HG03520 (cell line): ENCODE results near the gene PODNL1.
"Not testable (repeated sequence)": the region's sequence is repeated elsewhere in the genome, so short reads cannot be mapped to it uniquely, and the experiment has no call there.

ENCODE experiments used
- ATAC-seq: cut with Tn5 transposase; IDR thresholded peaks from one replicate; pipeline ENCODE4 v1.9.1; 2021; ENCODE audit warnings: mild to moderate bottlenecking, moderate library complexity; ENCODE audit not compliant: unreplicated experiment

PODNL1 gene

DNA sequence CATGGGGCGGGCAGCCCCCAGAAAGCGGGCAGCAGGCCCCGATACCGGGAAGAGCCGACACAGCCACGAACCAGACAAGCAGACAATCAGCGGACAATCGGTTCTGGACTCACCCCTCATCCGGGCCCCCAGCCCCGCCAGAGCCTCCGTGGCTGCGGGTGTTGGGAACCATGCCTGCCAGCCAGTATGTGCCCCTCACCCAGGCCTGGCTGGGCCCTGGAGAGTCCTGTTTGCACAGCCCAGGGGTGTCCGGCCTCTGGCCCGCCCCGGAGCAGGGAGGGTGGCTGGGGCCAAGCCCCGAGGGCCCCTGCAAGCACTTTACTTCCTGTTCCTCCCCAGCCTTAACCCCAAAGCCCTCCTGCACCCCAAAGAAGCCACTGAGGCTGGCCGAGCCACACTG is 7.8 kb downstream of the PODNL1 start:
- no peak for ATAC-seq

DNA sequence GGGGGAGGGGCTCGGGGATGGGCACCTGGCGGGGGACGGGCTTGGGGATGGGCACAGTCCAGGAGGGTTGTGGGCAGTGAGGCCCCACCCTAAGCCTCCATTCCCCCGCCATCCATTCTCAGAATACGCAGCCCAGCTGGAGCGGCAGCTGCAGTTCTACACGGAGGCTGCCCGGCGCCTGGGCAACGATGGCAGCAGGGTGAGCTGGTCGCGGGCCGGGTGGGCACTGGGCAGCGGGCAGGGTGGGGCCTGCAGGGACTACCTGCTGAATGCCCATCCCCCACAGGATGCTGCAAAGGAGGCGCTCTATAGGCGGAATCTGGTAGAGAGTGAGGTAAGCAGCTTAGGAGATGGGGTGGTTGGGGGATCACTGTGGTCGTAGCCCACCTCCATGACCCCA is 8.3 kb downstream of the PODNL1 start:
- ATAC-seq = no peak

DNA sequence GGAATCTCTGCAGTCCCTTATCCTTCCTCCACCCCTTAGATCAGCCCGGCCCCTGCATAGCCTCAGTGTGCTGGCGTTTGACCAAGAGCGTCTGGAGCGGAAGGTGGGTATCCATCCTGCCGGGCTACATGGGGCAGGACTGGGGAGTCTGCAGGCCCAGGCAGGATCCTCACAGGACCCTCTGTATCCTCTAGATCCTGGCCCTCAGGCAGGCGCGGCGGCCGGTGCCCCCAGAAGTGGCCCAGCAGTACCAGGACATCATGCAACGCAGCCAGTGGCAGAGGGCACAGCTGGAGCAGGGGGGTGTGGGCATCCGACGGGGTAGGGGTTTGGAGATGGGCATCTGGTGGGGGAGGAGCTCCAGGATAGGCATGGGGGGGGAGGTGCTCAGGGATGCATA is 8.9 kb downstream of the PODNL1 start:
- no peak for ATAC-seq

DNA sequence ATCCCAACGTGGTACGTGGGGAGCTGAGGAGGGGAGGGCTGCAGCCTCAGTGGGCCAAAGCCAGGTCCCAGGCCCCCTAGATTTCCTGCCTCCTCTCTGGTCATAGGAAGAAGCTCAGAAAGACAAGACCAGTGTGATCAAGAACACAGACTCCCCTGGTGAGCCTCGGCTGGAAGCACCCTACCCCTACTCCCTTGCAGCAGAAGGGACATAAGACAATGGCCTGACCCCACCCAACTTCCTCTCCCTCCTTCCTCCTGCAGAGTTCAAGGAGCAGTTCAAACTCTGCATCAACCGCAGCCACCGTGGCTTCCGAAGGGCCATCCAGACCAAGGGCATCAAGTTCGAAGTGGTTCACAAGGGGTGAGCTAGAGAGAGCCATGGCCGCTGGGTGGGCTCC is 11.5 kb downstream of the PODNL1 start:
- ATAC-seq = no peak

DNA sequence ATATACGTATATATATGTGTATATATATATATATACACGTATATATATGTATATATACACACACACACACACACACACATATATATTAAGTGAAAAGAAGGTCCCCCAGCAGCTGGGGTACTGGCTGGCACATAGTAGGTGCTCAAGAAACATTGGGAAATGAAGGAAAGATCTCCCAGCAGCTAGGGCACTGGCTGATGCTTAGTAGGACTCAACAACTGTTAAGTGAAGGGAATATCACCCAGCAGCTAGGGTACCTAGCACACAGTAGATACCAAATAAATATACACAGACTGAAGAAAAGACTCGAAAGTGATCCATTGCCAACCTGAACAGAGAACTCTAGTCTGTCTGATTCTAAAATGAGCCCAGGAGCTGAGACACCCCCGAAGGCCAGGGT is 12.2 kb downstream of the PODNL1 start:
- ATAC-seq = no peak

DNA sequence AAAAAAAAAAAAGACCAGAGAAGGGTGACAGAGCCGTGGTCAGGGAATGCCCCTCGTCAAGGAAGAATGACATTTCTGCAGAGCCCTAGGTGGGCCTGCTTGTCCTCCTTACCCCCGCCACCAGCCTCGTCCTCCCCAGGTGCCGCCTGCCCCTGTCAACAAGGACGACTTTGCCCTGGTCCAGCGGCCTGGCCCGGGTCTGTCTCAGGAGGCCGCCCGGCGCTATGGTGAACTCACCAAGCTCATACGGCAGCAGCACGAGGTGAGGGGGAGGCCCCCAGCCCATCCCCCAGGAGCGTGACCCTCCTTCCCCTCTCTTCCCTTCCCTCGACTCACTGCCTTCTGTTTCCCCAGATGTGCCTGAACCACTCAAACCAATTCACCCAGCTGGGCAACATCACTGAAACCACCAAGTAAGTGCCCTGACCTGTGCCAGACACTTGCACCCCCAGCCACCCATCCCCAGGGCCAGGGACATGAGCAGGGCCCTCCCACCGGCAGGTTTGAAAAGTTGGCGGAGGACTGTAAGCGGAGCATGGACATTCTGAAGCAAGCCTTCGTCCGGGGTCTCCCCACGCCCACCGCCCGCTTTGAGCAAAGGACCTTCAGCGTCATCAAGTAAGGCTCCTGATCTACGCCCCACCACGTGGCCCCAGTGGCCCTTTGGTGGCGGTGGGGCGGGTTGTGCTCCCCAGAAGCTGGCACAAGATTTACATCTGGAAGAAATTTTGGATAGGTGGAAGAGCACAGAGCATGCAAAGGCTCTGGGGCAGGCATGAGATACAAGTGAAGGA is 14.8 kb downstream of the PODNL1 start:
- ATAC-seq = no peak

DNA sequence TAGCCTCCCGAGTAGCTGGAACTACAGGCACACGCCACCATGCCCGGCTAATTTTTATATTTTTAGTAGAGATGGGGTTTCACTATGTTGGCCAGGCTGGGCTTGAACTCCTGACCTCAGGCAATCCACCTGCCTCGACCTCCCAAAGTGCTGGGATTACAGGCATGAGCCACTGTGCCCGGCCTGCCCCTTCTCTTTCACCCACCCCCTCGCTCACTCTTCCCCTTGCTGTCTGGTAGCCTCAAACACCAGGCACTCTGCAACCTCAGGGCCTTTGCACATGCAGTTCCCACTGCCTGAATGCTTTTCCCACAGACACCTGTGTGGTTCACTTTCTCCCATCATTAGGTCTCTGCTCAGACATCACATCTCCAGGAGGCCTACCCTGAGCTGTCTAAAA is 16.1 kb downstream of the PODNL1 start:
- not testable (repeated sequence) for ATAC-seq

DNA sequence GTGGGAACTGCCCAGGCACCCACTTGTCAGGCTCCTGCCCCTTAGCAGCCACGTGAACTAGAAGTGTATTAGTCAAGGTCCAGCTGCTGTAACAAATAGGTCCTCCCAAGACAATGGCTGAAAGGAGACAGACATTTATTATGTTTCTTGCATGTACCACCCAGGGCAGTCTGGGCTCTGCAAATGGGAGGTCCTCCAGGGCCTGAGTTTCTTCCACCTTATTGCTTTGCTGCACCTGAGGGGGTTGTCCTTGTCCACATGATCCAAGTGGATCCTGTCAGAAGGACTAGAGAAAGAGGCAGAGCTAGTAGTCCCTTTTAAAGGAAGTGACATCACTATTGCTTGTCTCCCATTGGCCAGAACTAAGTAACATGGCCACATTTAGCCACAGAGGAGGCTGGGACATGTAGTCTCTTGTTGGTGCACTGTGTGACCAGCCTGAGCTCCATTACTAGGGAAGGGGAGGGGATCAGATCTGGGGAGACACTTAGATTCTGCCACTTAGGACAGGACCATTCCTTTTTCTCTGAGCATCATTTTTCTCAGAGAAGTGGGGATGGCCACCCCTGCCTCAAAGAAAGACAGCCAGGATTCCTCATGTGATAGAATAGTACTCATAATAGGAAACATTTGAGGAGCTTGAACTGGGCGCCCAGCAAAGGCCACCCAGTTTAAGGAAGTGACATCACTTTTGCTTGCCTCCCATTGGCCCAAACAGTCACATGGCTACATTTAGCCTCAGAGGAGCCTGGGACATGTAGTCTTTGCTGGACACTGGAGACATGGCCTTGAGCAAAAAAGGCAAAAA is 17.1 kb downstream of the PODNL1 start:
- no peak for ATAC-seq

DNA sequence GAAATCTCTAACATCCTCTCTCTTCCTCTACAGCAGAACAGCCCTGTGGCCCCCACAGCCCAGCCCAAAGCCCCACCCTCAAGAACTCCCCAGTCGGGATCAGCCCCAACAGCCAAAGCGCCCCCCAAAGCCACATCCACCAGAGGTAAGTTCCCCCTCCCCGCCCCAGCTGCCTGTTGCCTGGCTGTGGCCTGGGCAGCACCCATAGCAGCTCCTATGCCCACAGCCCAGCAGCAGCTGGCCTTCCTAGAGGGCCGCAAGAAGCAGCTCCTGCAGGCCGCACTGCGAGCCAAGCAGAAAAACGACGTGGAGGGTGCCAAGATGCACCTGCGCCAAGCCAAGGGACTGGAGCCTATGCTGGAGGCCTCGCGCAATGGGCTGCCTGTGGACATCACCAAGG is 17.7 kb downstream of the PODNL1 start:
- ATAC-seq = no peak

DNA sequence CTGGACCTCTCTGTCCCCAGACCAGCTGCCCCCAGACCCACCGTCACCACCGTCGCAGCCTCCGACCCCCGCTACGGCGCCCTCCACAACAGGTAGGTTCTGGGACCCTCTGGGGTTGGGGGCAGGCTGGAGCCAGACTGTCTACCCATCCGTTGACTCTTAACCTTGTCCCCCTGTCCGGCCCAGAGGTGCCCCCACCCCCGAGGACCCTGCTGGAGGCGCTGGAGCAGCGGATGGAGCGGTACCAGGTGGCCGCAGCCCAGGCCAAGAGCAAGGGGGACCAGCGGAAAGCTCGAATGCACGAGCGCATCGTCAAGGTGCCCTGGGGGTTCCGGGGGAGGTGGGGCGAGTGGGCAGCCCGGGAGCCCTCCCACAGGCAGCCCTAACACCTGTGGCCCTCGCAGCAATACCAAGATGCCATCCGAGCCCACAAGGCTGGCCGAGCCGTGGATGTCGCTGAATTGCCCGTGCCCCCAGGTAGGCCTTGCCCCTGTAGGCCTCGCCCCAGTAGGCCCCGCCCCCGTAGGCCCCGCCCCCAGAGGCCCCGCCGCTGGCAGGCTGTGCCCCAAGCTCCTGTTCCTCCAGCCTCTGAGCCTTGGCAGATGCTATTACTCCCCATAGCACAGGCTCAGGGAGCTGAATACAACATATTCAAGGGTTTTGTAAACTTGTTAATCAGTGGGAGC is 19.3 kb downstream of the PODNL1 start:
- no peak for ATAC-seq

DNA sequence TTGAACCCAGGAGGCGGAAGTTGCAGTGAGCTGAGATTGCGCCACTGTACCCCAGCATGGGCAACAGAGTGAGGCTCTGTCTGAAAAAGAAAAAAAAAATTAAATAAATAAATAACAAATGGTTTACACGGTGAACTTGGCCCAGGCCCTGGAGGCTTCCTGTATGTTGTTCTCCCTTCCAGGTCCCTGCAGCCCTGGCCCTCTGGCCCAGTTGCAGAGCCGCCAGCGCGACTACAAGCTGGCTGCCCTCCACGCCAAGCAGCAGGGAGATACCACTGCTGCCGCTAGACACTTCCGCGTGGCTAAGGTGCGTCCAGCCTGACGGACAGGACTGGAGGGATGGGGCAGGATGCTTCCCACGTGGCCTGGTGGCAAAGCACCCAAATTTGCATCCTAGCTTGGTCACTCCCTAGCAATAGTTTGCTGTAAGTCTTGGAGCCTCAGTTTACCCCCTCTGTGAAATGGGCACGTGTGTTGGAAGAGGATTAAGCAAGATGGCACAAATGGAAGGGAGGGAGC is 20.3 kb downstream of the PODNL1 start:
- no peak for ATAC-seq

DNA sequence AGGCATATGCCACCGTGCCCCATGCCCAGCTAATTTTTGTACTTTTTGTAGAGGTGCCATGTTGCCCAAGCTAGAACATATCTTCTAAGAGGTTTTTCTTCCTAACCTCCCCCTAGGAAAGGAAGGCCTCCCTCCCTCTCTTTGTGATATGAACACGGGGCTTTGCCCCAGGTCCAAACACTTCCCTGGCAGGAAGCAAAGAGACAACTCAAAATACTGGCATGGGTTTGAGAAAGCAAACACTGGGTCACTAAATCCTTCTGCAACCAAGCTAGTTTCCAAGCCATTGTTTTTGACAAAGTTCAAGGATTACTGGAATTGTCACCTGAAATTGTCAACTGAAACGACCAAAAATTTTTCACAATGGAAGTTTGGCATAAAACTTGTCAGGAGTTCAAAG is 23.4 kb downstream of the PODNL1 start:
- no peak for ATAC-seq

DNA sequence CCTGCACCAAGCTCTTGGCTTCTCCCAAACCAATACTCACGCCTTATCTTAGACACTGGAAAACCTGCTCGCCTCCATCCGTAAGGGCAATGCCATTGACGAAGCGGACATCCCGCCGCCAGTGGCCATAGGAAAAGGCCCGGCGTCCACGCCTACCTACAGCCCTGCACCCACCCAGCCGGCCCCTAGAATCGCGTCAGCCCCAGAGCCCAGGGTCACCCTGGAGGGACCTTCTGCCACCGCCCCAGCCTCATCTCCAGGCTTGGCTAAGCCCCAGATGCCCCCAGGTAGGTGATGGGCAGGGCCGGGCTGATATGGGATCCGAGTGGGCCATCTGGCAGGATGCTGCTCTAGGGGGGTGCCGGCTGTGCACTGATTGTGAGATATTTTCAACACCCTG is 24.9 kb downstream of the PODNL1 start:
- no peak for ATAC-seq

DNA sequence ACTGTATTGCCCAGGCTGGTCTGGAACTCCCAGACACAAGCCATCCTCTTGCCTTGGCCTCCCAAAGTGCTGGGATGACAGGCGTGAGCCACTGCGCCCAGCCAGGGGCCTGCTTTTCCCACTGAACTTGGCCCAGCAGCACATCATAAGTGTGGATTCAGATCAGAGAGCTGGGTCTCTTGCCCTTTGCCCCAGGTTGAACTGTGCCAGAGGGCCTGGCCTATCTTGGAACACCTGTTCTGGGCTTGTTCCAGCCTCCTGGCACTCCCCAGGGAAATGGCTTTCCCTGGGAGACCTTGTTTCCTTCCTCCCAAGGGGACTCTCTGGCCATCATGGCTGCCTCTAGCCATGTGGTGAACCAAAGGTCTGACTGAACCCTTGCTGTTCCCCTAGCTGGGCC is 28.8 kb downstream of the PODNL1 start:
- no peak for ATAC-seq

DNA sequence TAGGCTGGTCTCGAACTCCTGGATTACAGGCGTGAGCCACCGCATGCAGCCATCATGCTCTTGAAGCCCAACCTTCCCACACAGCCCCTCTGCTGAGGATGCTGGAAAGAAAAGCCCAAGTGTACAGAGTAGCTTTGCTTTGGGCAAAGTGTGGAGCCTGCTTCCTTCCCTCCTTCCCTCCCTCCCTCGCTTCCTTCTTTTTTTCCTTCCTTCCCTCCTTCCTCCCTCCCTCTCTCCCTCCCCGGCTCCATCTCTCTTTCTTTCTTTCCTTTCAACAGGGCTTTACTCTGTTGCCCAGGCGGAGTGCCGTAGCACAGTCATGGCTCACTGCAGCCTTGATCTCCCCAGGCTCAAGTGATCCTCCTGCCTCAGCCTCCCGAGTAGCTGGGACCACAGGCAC is 29.5 kb downstream of the PODNL1 start:
- no peak for ATAC-seq

DNA sequence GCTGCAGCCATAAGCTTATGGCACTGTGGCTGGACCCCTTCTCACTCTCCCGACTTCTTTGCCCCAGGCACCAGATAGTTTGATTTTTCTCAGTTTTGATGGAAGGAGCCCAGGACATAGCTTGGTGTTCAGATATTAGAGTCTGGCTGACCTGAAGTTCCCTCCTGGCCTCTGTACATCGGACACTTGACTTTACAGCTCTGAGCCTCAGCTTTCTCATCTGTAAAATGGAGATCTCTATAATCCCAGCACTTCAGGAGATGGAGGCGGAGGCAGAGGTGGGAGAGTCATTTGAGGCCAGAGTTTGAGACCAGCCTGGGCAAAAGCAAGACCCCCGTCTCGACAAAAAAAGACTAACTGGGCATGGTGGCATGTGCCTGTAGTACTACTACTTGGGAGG is 31.3 kb downstream of the PODNL1 start:
- no peak for ATAC-seq

DNA sequence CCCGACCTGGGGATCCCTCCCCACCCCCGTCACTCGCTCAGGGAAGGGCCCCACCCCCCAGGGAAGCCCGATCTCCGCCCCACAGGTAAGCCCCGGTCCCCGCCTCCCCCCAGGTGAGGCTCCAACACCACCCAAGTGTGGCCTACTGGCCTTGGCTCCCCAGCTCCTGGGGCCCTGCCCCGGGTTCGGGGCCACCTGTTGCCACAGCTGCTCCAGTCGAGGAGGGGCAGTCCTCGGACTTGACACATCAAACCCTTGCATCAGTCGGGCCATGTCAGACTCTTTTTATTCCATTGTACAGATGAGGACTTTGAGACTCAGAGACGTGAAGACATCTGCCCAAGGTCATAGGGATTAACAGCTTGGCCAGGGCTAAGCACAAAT is 31.7 kb downstream of the PODNL1 start:
- ATAC-seq = peak; percentile 17

DNA sequence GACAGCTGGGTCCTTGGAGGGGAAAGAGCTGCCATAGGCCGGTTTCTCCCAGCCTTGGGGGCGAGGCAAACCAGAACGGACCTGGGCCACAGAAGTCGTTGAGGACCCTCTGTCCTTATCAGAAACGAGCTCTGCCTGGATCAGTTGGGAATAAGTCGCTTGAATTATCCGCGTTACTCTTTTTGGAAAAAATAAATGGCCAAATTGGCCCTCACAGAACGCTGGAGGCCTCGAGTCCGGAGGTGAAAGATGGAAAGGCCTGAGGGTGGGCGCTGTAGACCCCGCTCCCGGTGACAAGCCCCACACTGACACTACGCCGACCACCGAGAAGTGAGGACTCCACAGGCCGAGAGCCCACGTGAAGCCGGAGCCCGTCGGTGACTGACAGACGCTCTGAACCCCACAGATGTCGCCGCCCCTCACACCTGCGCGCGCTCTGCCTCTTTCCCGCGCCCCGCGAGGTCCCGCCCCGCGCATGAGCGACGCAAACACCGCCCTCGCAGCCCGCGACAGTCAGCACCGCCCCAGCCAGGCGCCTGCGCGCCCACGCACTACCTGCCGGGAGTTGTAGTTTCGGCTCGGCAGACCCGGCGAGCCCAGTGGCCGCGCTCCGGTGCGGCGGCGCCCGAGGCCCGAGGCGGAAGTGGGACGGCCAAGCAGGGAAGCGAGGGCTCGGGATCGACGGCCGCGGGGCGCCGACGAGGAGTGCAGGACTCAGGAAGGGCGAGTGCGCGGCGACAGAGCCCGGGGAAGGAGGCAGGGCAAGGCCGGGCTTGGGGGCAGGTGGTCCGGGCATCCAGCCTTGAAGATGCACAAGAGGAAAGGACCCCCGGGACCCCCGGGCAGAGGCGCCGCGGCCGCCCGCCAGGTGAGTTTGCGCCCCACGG is 32.3 kb downstream of the PODNL1 start, which contains the start of the genes BRME1 and CC2D1A:
BRME1 (minus strand) TSS at position 484 of the 887 bp plus-strand sequence. CDS start 1,225 bp downstream, outside the sequence.
CC2D1A (plus strand) TSS at position 568 of the 887 bp plus-strand sequence; CDS start at position 809, 241 bp downstream.
- peak; percentile 83 for ATAC-seq

DNA sequence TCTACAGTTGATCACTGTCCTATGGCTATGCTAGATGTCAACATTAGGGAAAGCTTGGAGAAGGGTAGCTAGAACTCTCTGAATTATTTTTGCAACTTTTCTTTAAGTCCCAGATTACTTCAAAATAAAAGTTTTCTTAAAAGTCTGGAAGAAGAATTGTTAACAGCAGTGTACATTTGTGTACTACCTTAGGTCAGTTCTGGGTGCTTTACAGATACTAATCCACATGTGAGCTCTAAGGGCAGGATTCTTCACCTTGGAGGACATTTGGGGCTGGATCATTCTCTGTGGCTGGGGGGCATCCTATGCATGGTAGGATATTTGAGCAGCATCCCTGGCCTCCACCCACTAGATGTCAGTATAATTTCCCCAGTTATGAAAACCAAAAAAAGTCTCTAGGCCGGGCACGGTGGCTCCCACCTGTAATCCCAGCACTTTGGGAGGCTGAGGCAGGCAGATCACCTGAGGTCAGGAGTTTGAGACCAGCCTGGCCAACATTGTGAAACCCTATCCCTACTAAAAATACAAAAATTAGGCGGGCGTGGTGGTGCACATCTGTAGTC is 35.1 kb downstream of the PODNL1 start:
- no peak for ATAC-seq
